Upper lobe of right lung (tissue), 1 donor: ENCODE measurements around the gene CORIN. TPM values are rescaled to one million over a fixed set of nuclear protein-coding genes. Genes with fewer than 3 reads are reported as not detected.
A peak's percentile ranks its signal among the peaks of the same experiment; 100 is the strongest.

Source experiments
- ATAC-seq: fragments of 200-7000 bp; cut with Tn5 transposase; one replicate; pipeline ENCODE4 v1.9.1; 2020; ENCODE audit warnings: mild to moderate bottlenecking, moderate library complexity
- DNase-seq: peaks from one replicate; pipeline ENCODE4 v3.0.0-alpha.2; 2020
- H3K27ac ChIP-seq: fragments of 200-600 bp; one replicate; pipeline ENCODE4 v1.8.0; 2022
- H3K27me3 ChIP-seq: fragments of 200-600 bp; one replicate; pipeline ENCODE4 v1.8.0; 2022; ENCODE audit warnings: mild to moderate bottlenecking
- H3K36me3 ChIP-seq: fragments of 200-600 bp; one replicate; pipeline ENCODE4 v1.8.0; 2022
- H3K4me1 ChIP-seq: fragments of 200-600 bp; one replicate; pipeline ENCODE4 v1.8.0; 2022
- H3K4me3 ChIP-seq: fragments of 200-600 bp; one replicate; pipeline ENCODE4 v1.8.0; 2022; ENCODE audit warnings: mild to moderate bottlenecking
- H3K9me3 ChIP-seq: fragments of 200-600 bp; one replicate; pipeline ENCODE4 v1.8.0; 2022
- intact Hi-C: fragments of 100-400 bp; cut with DNase I; formaldehyde crosslinking; loops from one replicate; pipeline ENCODE4 v1.11.0; 2022
- long read RNA-seq: library from polyadenylated mRNA; unstranded; transcript quantifications from one replicate; pipeline ENCODE4 v2.0.0, GENCODE V29; 2021
- total RNA-seq: library from RNA; stranded (reverse); fragmentation: NEBNext Ultra II Directional; extraction: Animal tissue kit (Norgen Biotek cat#: 25700); gene quantifications from one replicate; pipeline ENCODE4 v1.2.1, GENCODE V29; 2021
- TF ChIP-seq, protein P1 (sequence below): fragments of 200-600 bp; IDR thresholded peaks from one replicate; pipeline ENCODE4 v1.8.0; 2022; ENCODE audit warnings: antibody characterized with exemption
- donor health status: DM: no; HTN: yes; CAD: no; lungs with severe emphysema.

Gene CORIN
- total RNA-seq: 3.7 TPM
- long read RNA-seq, partial matches to known transcripts: 1 of 5 reads
- long read RNA-seq, other reads (novel, unspliced or antisense): 4 of 5 reads

DNA sequence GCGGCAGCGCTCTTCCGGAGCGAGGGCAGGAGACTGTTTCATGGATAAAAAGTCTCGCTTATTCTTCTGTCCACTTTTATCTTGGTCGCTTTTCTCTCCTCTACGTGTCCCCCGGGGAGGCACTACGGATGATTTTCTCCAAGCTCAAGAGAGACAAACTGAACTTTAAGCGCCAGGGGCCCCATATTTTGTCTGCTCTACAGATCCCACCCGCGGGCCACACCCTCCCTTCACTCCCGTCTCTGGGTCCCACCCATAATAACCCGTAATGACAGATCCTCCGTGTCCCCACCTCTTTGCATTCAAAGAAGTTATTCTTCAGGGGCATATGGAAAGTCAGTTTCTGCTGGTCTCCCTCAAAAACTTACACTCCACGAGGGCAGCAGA is at the start of gene CORIN:
Gene CORIN (minus strand): TSS at position 160 of the 387 bp plus-strand sequence. CDS start 118 bp downstream, at position 42.
- ATAC-seq (no peak), DNase-seq (no peak)
- TF ChIP-seq, protein P1, sequence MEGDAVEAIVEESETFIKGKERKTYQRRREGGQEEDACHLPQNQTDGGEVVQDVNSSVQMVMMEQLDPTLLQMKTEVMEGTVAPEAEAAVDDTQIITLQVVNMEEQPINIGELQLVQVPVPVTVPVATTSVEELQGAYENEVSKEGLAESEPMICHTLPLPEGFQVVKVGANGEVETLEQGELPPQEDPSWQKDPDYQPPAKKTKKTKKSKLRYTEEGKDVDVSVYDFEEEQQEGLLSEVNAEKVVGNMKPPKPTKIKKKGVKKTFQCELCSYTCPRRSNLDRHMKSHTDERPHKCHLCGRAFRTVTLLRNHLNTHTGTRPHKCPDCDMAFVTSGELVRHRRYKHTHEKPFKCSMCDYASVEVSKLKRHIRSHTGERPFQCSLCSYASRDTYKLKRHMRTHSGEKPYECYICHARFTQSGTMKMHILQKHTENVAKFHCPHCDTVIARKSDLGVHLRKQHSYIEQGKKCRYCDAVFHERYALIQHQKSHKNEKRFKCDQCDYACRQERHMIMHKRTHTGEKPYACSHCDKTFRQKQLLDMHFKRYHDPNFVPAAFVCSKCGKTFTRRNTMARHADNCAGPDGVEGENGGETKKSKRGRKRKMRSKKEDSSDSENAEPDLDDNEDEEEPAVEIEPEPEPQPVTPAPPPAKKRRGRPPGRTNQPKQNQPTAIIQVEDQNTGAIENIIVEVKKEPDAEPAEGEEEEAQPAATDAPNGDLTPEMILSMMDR: no peak
- intact Hi-C loops: no loop called here
- peak within 1 kb of the TSS; percentile 59 for H3K4me3 ChIP-seq
- H3K4me1 ChIP-seq: peaks cover 30% of the 10 kb centered on the region
- H3K9me3 ChIP-seq: no peaks in the 10 kb centered on the region
- no peak within 1 kb of the TSS for H3K27ac ChIP-seq
- H3K36me3 ChIP-seq: no peaks in the 10 kb centered on the region
- H3K27me3 ChIP-seq: no peaks in the 10 kb centered on the region

GRCh38 chr4:47882228-47882627 is 44.4 kb upstream of the CORIN start:
- peaks cover 83% of the 10 kb centered on the region for H3K36me3 ChIP-seq
- ATAC-seq: no peak
- TF ChIP-seq, protein P1: no peak

GRCh38 chr4:47879458-47879857 is 41.6 kb upstream of the CORIN start:
- no peak overlapping the region for H3K27ac ChIP-seq
- peaks cover 88% of the 10 kb centered on the region for H3K36me3 ChIP-seq
- H3K4me1 ChIP-seq: no peaks in the 10 kb centered on the region
- no peak for DNase-seq
- no peaks in the 10 kb centered on the region for H3K27me3 ChIP-seq
- ATAC-seq: no peak
- no peaks in the 10 kb centered on the region for H3K9me3 ChIP-seq
- intact Hi-C loops: no loop called here
- no peak overlapping the region for H3K4me3 ChIP-seq
- TF ChIP-seq, protein P1: no peak

More at GRCh38 chr4:47882228-47882627, 44.4 kb upstream of the CORIN start:
- Histone ChIP-seq H3K9me3 (no peaks in the 10 kb centered on the region), H3K27me3 (no peaks in the 10 kb centered on the region), H3K27ac (no peak overlapping the region), H3K4me1 (no peaks in the 10 kb centered on the region), H3K4me3 (no peak overlapping the region)
- DNase-seq: no peak
- intact Hi-C loops: no loop called here

GRCh38 chr4:47876784-47877546 is 39.1 kb upstream of the CORIN start:
- DNase-seq (no peak), ATAC-seq (no peak)
- Histone ChIP-seq H3K4me1 (no peaks in the 10 kb centered on the region), H3K27me3 (no peaks in the 10 kb centered on the region), H3K36me3 (peaks cover 76% of the 10 kb centered on the region), H3K9me3 (no peaks in the 10 kb centered on the region), H3K27ac (no peak overlapping the region), H3K4me3 (no peak overlapping the region)
- TF ChIP-seq, protein P1: no peak
- intact Hi-C loops: no loop called here

GRCh38 chr4:47876310-47876709 is 38.4 kb upstream of the CORIN start:
- intact Hi-C loops: no loop called here

More at GRCh38 chr4:47876310-47876709, 38.4 kb upstream of the CORIN start:
- H3K36me3 ChIP-seq: peaks cover 69% of the 10 kb centered on the region
- H3K4me3 ChIP-seq: no peak overlapping the region
- H3K4me1 ChIP-seq: no peaks in the 10 kb centered on the region
- no peaks in the 10 kb centered on the region for H3K9me3 ChIP-seq
- TF ChIP-seq, protein P1: no peak
- no peak overlapping the region for H3K27ac ChIP-seq
- no peaks in the 10 kb centered on the region for H3K27me3 ChIP-seq
- DNase-seq (no peak), ATAC-seq (no peak)
